GM12892 (cell line): Measurements from ENCODE around the gene AMBP.

Experiments used
- POLR2A ChIP-seq: IDR thresholded peaks from 2 replicates; pipeline ENCODE4 v1.6.1; 2011; ENCODE audit warnings: low read depth, low read length, control low read depth
- TAF1 ChIP-seq: IDR thresholded peaks from 2 replicates; pipeline ENCODE4 v1.6.1; 2011; ENCODE audit warnings: low read depth, mild to moderate bottlenecking, control low read depth, low read length, borderline replicate concordance

DNA sequence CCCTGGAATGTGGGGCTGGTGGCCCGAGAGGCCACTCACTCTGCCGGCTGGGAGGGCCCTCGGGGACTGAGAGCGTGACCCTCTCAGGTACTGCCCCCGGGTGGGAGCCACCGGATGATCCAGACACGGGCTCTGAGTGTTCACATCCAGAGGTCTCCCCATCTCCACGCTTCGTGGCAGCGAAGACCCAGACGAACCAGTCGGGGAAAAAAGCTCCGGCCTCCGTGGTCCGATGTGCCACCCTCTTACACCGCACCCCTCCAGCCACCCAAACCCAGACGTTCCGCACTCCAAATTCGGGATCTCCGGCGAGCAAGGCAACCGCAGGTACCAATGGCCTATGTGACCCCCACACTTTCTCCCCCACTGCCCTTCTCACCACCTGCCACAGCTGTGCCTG lies 49.5 kb downstream of the AMBP start:
- TF ChIP-seq POLR2A (no peak), TAF1 (no peak)
